Measurements from ENCODE around the gene PLCG2.
"Not testable (repeated sequence)": the region's sequence is repeated elsewhere in the genome, so short reads cannot be mapped to it uniquely, and the experiment has no call there.

The PLCG2 gene

DNA sequence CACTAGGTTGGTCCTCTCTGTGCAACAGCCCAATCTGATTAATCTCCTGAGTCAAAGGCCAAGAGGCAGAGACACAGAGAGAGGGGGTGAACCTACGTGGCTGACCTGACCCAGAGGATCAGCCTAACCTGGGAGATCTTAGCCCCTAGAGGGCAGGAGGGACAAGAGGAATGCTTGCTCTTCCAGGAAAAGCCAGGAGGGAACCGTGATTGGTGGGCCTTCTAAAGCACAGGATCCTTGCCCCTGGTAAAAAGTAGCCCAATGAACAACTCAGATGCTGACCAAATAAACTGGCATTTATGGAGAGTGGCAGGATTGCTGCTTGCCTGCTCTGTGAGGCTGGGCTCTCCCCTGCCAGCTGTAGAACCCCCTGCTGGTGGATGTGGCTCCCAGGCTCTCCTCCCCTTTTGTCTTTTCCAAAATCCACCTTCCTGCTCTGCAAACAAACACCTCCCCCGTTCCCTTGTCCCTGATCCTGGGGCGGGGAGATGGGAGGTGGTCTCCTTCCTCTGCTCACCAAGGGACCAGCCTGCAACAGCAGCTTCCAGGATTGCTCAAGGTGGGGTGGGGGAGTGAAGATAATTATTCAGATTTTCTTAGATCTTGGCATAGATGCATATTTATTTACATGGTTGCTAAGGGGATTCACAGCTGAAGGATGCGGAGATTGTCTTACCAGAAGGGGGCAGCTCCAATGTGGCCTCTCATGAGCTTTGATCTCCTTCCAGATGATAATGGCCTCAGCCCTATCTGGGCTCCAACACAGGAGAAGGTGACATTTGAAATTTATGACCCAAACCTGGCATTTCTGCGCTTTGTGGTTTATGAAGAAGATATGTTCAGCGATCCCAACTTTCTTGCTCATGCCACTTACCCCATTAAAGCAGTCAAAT lies 160.3 kb downstream of the PLCG2 start:
- no peak for ATAC-seq
- no peak for DNase-seq

GRCh38 chr16:81940781-81941560 lies 161.9 kb downstream of the PLCG2 start:
- ATAC-seq, result no peak
- peak; percentile 7 for DNase-seq

DNA sequence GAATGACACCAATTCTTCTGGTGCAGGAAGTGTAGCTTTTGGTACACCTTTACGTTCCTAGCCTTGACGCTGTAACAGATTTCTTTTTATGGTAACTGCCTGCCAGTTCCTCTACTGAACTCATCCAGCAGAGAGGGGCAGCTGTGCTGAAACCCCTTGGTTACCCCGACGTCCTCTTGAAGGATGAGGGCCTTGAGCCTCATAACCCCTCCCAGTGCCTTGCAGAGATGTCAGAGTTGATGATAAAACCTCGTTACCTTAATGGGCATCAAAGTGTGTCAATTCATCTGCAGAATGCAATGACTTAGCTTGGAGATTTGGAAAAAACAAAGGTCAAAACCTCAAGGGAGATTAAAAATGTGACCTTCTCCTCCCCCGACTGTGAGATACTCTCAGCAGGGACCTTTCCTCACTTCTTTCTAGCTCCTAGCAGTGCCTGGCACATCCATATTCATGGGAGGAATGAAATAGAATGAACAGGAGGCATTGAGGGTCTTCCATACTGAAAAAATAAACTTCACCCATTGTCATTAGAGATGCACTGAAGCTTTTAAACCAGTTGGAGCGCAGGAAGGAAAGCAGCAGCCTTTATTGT lies 163.0 kb downstream of the PLCG2 start:
- ATAC-seq (no peak), DNase-seq (no peak)

GRCh38 chr16:81945665-81946064 lies 166.6 kb downstream of the PLCG2 start:
- no peak for DNase-seq
- ATAC-seq, result no peak

- ATAC-seq (no peak), DNase-seq (no peak)
Measured at GRCh38 chr16:81946206-81946605, 167.1 kb downstream of the PLCG2 start.

- no peak for ATAC-seq
- no peak for DNase-seq
Measured at GRCh38 chr16:81951564-81951963, 172.5 kb downstream of the PLCG2 start.

GRCh38 chr16:81956213-81956948 lies 177.3 kb downstream of the PLCG2 start:
- ATAC-seq, result no peak
- DNase-seq, result no peak

- DNase-seq (no peak), ATAC-seq (no peak)
Measured at GRCh38 chr16:81964808-81965207, 185.7 kb downstream of the PLCG2 start.

GRCh38 chr16:81967358-81967757 lies 188.3 kb downstream of the PLCG2 start:
- ATAC-seq, result no peak
- no peak for DNase-seq

DNA sequence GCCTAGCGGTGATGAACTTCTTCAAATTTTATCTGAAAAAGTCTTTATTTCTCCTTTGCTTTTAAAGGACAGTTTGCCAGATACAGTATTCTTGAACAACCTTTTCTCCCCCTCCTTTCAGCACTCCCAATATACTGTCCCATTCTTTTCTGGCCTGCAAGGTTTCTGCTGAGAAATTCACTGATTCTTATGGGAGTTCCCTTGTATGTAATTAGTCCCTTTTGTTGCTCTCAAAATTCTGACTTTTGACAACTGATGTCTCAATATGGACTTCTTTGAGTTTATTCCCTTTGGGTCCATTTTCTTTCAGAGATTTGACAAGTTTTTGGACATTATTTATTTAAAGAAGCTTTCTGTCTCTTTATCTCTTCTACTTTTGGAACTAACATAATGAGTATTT lies 192.8 kb downstream of the PLCG2 start:
- ATAC-seq, result no peak
- no peak for DNase-seq

DNA sequence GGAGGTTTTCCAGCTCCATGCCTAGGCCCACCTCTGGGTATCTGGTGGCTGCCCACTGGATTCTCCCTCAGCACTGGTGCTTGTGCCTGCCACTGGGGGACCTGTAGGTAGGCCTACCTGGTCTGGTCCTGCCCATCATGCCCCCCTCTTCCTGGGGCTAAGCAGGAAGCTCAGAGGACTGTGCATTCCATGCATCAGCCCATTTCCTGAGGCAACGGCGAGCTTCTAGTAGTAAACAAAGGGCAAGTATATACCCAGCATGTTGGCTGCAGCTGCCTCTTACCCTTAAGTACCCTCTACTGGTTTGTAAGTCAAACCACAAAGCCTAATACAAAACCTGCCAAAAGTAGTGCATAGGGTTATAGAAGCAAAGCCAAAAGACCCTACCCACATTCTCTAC lies 194.6 kb downstream of the PLCG2 start:
- no peak for ATAC-seq
- no peak for DNase-seq

DNA sequence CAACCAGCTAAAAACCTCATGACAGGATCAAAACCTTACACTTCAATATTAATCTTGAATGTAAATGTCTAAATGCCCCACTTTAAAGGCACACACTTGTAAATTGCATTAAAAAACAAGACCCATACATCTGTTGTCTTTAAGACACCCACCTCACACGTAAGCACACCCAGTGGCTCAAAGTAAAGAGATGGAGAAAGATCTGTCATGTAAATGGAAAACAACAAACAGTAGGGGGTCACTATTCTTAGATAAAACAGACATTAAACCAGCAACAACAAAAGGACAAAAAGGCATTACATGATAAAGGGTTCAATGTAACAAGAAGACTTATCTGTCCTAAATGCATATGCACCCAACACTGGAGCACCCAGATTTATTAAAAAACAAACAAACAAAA lies 196.5 kb downstream of the PLCG2 start:
- DNase-seq (no peak), ATAC-seq (no peak)

DNA sequence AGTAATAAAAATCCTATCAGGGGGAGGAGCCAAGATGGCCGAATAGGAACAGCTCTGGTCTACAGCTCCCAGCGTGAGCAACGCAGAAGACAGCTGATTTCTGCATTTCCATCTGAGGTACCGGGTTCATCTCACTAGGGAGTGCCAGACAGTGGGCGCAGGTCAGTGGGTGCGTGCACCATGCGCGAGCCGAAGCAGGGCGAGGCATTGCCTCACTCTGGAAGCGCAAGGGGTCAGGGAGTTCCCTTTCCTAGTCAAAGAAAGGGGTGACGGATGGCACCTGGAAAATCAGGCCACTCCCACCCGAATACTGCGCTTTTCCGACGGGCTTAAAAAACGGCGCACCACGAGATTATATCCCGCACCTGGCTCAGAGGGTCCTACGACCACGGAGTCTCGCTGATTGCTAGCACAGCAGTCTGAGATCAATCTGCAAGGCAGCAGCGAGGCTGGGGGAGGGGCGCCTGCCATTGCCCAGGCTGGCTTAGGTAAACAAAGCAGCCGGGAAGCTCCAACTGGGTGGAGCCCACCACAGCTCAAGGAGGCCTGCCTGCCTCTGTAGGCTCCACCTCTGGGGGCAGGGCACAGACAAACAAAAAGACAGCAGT lies 198.3 kb downstream of the PLCG2 start:
- not testable (repeated sequence) for DNase-seq, ATAC-seq

- ATAC-seq, result no peak
- DNase-seq, result no peak
Measured at GRCh38 chr16:81987121-81987520, 208.0 kb downstream of the PLCG2 start.

DNA sequence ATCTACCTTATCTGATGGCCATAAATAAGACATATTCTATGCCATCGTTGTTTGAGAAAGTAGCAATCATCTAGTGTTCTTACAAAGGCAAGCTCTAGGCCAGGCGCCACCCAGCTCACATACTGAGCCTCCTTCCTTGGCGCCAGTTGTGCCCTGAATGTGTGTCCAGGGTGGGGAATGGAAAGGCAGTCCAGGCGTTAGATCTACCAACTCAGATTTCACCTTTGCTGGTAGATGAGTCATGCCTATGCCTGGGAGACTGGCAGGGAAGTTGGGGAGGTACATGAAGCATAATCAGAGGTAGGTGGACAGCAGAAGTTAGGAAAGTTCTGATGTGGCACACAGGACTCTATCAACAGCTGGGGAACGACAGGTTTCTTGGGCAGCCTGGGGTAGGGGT lies 208.6 kb downstream of the PLCG2 start:
- DNase-seq (no peak), ATAC-seq (no peak)

DNA sequence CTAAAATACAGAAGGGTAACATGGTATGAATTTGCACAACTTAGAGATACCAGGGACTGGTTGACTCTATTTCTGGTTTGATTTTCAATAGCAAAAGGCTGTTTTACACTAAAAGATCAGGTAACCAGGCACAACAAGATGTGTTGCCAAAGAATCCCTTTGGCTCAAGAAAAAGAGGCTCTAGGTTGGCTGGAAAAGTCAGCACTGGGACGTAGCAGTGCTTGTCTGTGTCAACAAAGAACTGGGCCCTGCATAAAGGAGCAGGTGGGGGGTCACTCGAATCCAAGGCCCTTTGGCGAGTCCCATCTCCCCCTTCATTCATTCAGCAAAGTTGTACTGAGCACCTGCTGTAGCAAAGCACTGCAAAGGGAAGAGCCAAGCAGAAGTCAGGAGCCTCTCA lies 213.8 kb downstream of the PLCG2 start:
- ATAC-seq (no peak), DNase-seq (no peak)

- ATAC-seq, result no peak
- DNase-seq, result no peak
Measured at GRCh38 chr16:81994485-81994884, 215.4 kb downstream of the PLCG2 start.

DNA sequence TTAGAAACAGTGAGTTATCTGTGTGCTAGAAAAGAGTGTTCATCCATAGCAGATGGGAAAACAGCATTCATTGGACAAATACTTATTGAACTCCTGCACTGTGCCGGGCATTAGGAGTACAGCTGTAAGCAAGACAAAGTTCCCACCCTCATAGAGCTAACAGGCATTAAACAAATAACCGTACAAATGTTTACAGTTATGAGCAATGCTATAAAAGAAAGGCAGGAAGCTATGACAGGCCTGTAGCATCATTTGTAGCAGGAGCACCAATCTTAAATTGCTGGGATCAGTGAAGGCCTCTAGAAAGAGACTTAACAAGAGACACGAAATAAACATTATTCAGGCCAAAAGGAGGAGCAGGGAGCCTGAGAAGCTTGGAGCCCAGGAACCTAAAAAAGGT lies 216.6 kb downstream of the PLCG2 start:
- ATAC-seq (no peak), DNase-seq (no peak)

- no peak for DNase-seq
- ATAC-seq, result no peak
Measured at GRCh38 chr16:81996664-81997509, 217.8 kb downstream of the PLCG2 start.

GRCh38 chr16:81997738-81998137 lies 218.6 kb downstream of the PLCG2 start:
- ATAC-seq (no peak), DNase-seq (no peak)

GRCh38 chr16:82002831-82003230 lies 223.7 kb downstream of the PLCG2 start:
- ATAC-seq, result no peak
- no peak for DNase-seq
